ENCODE measurements around the gene ZFYVE1. TPM values are rescaled to one million over a fixed set of nuclear protein-coding genes. Genes with fewer than 3 reads are reported as not detected.
"Not testable (repeated sequence)": the region's sequence is repeated elsewhere in the genome, so short reads cannot be mapped to it uniquely, and the experiment has no call there.

ZFYVE1 gene
- total and polyA plus RNA-seq, 2 donors (not counting 3 experiments of a cell fraction or from before 2014, with no cell fraction given) = 27.3 to 29.2 TPM

GRCh38 chr14:73007835-73008234 lies 19.1 kb downstream of the ZFYVE1 start:
- Histone ChIP-seq H3K79me2 (ENCODE audit: control insufficient read depth, insufficient read depth, low read length) (peaks cover 3% of the 10 kb centered on the region), H2AFZ (ENCODE audit: low read depth, low read length) (no peak overlapping the region), H3K9me3 (replicated peaks; ENCODE audit: control insufficient read depth, insufficient read depth, low read length) (no peaks in the 10 kb centered on the region), H3K36me3 (ENCODE audit: control insufficient read depth in 2 of 2, extremely low read depth in 1 of 2, insufficient read depth in 2 of 2, low read length in 2 of 2) (peaks cover 2 to 4% of the 10 kb centered on the region in 2 experiments), H3K4me2 (ENCODE audit: insufficient read depth, low read length) (no peak overlapping the region), H3K27ac (ENCODE audit: insufficient read depth, low read depth, low read length) (no peak overlapping the region), H3K9ac (replicated peaks; ENCODE audit: extremely low read depth, insufficient read depth, low read length) (no peak overlapping the region), H3K4me1 (ENCODE audit: control insufficient read depth, extremely low read depth, insufficient read depth, low read length) (no peaks in the 10 kb centered on the region), H4K20me1 (replicated peaks; ENCODE audit: control insufficient read depth, extremely low read depth, insufficient read depth, low read length) (no peaks in the 10 kb centered on the region), H3K4me3 (replicated peaks in 1 of 3; ENCODE audit: insufficient read depth in 1 of 3, low read depth in 1 of 3, low read length in 3 of 3) (no peak overlapping the region), H3K27me3 (ENCODE audit: control insufficient read depth in 2 of 2, insufficient read depth in 2 of 2, low read length in 2 of 2) (no peaks in the 10 kb centered on the region), H3K9me1 (replicated peaks; ENCODE audit: control insufficient read depth, extremely low read depth, insufficient read depth, low read length) (no peaks in the 10 kb centered on the region)
- dilution Hi-C loops (cut with MboI; ENCODE audit: extremely low pct_ligation_motif_present, low sequenced_read_pairs) = no loop called here
- POLR2A ChIA-PET = no interaction called here
- FAIRE-seq = no peak
- CTCF ChIA-PET = no interaction called here
- BruUV-seq (replicated peaks) = no TSS peak
- no peak for DNase-seq (ENCODE audit: low read depth, low spot score)
- intact Hi-C loops (cut with micrococcal nuclease) = no loop called here
- no peak for TF ChIP-seq MYC (IDR thresholded peaks at IDR 0.05; ENCODE audit: low read depth, low read length)
- no peak for TF ChIP-seq POLR2AphosphoS5 (IDR thresholded peaks at IDR 0.05; ENCODE audit: insufficient read depth, low read depth, low read length)
- TF ChIP-seq POLR2A (IDR thresholded peaks at IDR 0.05; ENCODE audit: low read depth, low read length) = no peak
- TF ChIP-seq JUN (IDR thresholded peaks at IDR 0.05; ENCODE audit: borderline replicate concordance, insufficient read depth, insufficient read length, low read depth) = no peak

- H3K27ac ChIP-seq (ENCODE audit: insufficient read depth, low read depth, low read length); H3K4me1 ChIP-seq (ENCODE audit: control insufficient read depth, extremely low read depth, insufficient read depth, low read length); FAIRE-seq; DNase-seq (ENCODE audit: low read depth, low spot score); H3K79me2 ChIP-seq (ENCODE audit: control insufficient read depth, insufficient read depth, low read length); H3K9ac ChIP-seq (replicated peaks; ENCODE audit: extremely low read depth, insufficient read depth, low read length); H3K9me3 ChIP-seq (replicated peaks; ENCODE audit: control insufficient read depth, insufficient read depth, low read length); intact Hi-C loops (cut with micrococcal nuclease); H3K9me1 ChIP-seq (replicated peaks; ENCODE audit: control insufficient read depth, extremely low read depth, insufficient read depth, low read length); BruUV-seq (replicated peaks); H3K36me3 ChIP-seq (ENCODE audit: control insufficient read depth in 2 of 2, extremely low read depth in 1 of 2, insufficient read depth in 2 of 2, low read length in 2 of 2); dilution Hi-C loops (cut with MboI; ENCODE audit: extremely low pct_ligation_motif_present, low sequenced_read_pairs); H3K27me3 ChIP-seq (ENCODE audit: control insufficient read depth in 2 of 2, insufficient read depth in 2 of 2, low read length in 2 of 2); H2AFZ ChIP-seq (ENCODE audit: low read depth, low read length); POLR2A ChIA-PET; H4K20me1 ChIP-seq (replicated peaks; ENCODE audit: control insufficient read depth, extremely low read depth, insufficient read depth, low read length); H3K4me3 ChIP-seq (replicated peaks in 1 of 3; ENCODE audit: insufficient read depth in 1 of 3, low read depth in 1 of 3, low read length in 3 of 3); H3K4me2 ChIP-seq (ENCODE audit: insufficient read depth, low read length): not testable (repeated sequence)
- CTCF ChIA-PET = interaction anchor here (1.6 kb wide), 1 partner anchor 16 kb away, joined by 3 read pairs; no protein-coding TSS in a partner anchor
Measured at GRCh38 chr14:73004641-73005040, 22.3 kb downstream of the ZFYVE1 start.
